Nucleus accumbens (tissue), 56 donors: ENCODE measurements around the gene WDPCP.
"Not testable (repeated sequence)": the region's sequence is repeated elsewhere in the genome, so short reads cannot be mapped to it uniquely, and the experiment has no call there.

ENCODE experiments used
- DNase-seq, 56 donors: peaks; one replicate each; lab custom pipeline; 2025; lab: John Stamatoyannopoulos, UW

The WDPCP gene

GRCh38 chr2:63590626-63591408 lies 2.5 kb upstream of the WDPCP start:
- DNase-seq, result peak in 4 of 56 donors; percentile 0 to 15 (median 4)

- peak in 10 of 56 donors; percentile 0 to 40 (median 10) for DNase-seq
Measured at GRCh38 chr2:63589148-63589958, 1.1 kb upstream of the WDPCP start.

GRCh38 chr2:63587814-63588384 lies 378 bp downstream of the WDPCP start:
- peak in 3 of 56 donors; percentile 68 to 83 (median 76) for DNase-seq

- no peak for DNase-seq
Measured at GRCh38 chr2:63582873-63583272, 5.4 kb downstream of the WDPCP start.

GRCh38 chr2:63581298-63581961 lies 6.8 kb downstream of the WDPCP start:
- DNase-seq, result peak in 9 of 56 donors; percentile 1 to 41 (median 3)

- no peak for DNase-seq
Measured at GRCh38 chr2:63580651-63581297, 7.5 kb downstream of the WDPCP start.

GRCh38 chr2:63578767-63579166 lies 9.5 kb downstream of the WDPCP start:
- no peak for DNase-seq

GRCh38 chr2:63576546-63576945 lies 11.7 kb downstream of the WDPCP start:
- no peak for DNase-seq

- not testable (repeated sequence) for DNase-seq
Measured at GRCh38 chr2:63573726-63574345, 14.4 kb downstream of the WDPCP start.

- not testable (repeated sequence) for DNase-seq
Measured at GRCh38 chr2:63573026-63573425, 15.3 kb downstream of the WDPCP start.

- DNase-seq, result no peak
Measured at GRCh38 chr2:63572001-63572400, 16.3 kb downstream of the WDPCP start.

GRCh38 chr2:63571291-63571690 lies 17.0 kb downstream of the WDPCP start:
- no peak for DNase-seq

GRCh38 chr2:63569740-63570139 lies 18.5 kb downstream of the WDPCP start:
- DNase-seq, result no peak

GRCh38 chr2:63562751-63563150 lies 25.5 kb downstream of the WDPCP start:
- DNase-seq, result no peak

GRCh38 chr2:63558922-63559321 lies 29.4 kb downstream of the WDPCP start:
- DNase-seq, result not testable (repeated sequence)

GRCh38 chr2:63557819-63558218 lies 30.5 kb downstream of the WDPCP start:
- DNase-seq, result not testable (repeated sequence)

GRCh38 chr2:63555931-63556330 lies 32.3 kb downstream of the WDPCP start:
- DNase-seq, result no peak

- no peak for DNase-seq
Measured at GRCh38 chr2:63555299-63555698, 33.0 kb downstream of the WDPCP start.

- DNase-seq, result peak in 8 of 56 donors; percentile 1 to 54 (median 4)
Measured at GRCh38 chr2:63553049-63553448, 35.2 kb downstream of the WDPCP start.

- DNase-seq, result no peak
Measured at GRCh38 chr2:63545023-63545422, 43.3 kb downstream of the WDPCP start.
